KMS-11 (cell line): Measurements from ENCODE around the gene SMIM10L1.

Experiments
- H2AFZ ChIP-seq: fragments of 200-600 bp; sonication (generic); 2 replicates; pipeline ENCODE4 v1.6.1; 2016; ENCODE audit warnings: antibody characterized with exemption, mixed run types, low read depth
- H3K27ac ChIP-seq: fragments of 200-600 bp; sonication (generic); 2 replicates; pipeline ENCODE4 v1.6.1; 2016; ENCODE audit warnings: mild to moderate bottlenecking, mixed run types
- H3K27me3 ChIP-seq: fragments of 200-600 bp; sonication (generic); 2 replicates; pipeline ENCODE4 v1.6.1; 2017; ENCODE audit warnings: mild to moderate bottlenecking, low read depth, mixed run types, moderate library complexity; ENCODE audit not compliant: insufficient read depth
- H3K36me3 ChIP-seq: fragments of 200-600 bp; sonication (generic); 2 replicates; pipeline ENCODE4 v1.6.1; 2017; ENCODE audit warnings: mild to moderate bottlenecking, mixed run types; ENCODE audit not compliant: insufficient read depth
- H3K4me1 ChIP-seq: fragments of 200-600 bp; sonication (generic); 2 replicates; pipeline ENCODE4 v1.6.1; 2016; ENCODE audit warnings: mild to moderate bottlenecking, low read depth, mixed run types; ENCODE audit not compliant: poor library complexity, severe bottlenecking
- H3K4me2 ChIP-seq: fragments of 200-600 bp; sonication (generic); 2 replicates; pipeline ENCODE4 v1.7.0; 2016; ENCODE audit warnings: mild to moderate bottlenecking, mixed run types
- H3K4me3 ChIP-seq: fragments of 200-600 bp; sonication (generic); IDR thresholded peaks from 2 replicates; pipeline ENCODE4 v1.6.1; 2017; ENCODE audit warnings: low read depth, low read length, mixed read lengths; ENCODE audit not compliant: insufficient read depth
- H3K79me2 ChIP-seq: fragments of 200-600 bp; sonication (generic); 2 replicates; pipeline ENCODE4 v1.6.1; 2016; ENCODE audit warnings: low read depth, mixed run types; ENCODE audit not compliant: insufficient read depth
- H3K9ac ChIP-seq: fragments of 200-600 bp; sonication (generic); 2 replicates; pipeline ENCODE4 v1.6.1; 2016; ENCODE audit warnings: mild to moderate bottlenecking, mixed run types
- H4K20me1 ChIP-seq: fragments of 200-600 bp; sonication (generic); 2 replicates; pipeline ENCODE4 v1.6.1; 2016; ENCODE audit warnings: mild to moderate bottlenecking, mixed run types; ENCODE audit not compliant: insufficient read depth
- TF ChIP-seq, protein P1 (sequence below): fragments of 200-600 bp; sonication (generic); conservative IDR thresholded peaks from 2 replicates; pipeline ENCODE4 v1.6.1; 2017; ENCODE audit warnings: low read depth, mild to moderate bottlenecking, antibody characterized with exemption, low read length, moderate library complexity, mixed read lengths

Gene SMIM10L1

DNA sequence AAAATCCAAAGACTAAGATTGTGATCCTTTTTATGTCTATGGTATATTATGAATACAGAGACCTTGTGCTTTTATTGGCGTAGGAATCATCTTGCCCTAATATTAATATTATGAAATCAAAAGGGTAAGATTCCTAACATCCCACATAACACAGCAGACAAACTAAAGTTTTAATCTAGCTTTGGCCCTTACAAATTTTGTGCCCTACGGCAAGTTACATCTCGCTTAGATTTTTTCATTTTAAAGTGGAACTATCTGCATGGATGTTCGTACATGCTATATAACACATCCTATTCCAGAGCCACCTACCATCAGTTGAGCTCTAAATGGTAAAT, 217 bp upstream of the SMIM10L1 start:
- Histone ChIP-seq H3K27me3 (no peaks in the 10 kb centered on the region), H3K4me3 (no peak overlapping the region), H3K36me3 (no peaks in the 10 kb centered on the region; the same call in 1 of the 2 replicates), H2AFZ (peak overlapping the region; percentile 64; the same call in 1 of the 2 replicates), H3K4me2 (peak overlapping the region; percentile 91), H4K20me1 (peaks cover 3% of the 10 kb centered on the region; the same call in 1 of the 2 replicates), H3K27ac (peak overlapping the region; percentile 82), H3K4me1 (peaks cover 13% of the 10 kb centered on the region), H3K9ac (peak overlapping the region; percentile 60), H3K79me2 (peaks cover 71% of the 10 kb centered on the region)
- TF ChIP-seq, protein P1, sequence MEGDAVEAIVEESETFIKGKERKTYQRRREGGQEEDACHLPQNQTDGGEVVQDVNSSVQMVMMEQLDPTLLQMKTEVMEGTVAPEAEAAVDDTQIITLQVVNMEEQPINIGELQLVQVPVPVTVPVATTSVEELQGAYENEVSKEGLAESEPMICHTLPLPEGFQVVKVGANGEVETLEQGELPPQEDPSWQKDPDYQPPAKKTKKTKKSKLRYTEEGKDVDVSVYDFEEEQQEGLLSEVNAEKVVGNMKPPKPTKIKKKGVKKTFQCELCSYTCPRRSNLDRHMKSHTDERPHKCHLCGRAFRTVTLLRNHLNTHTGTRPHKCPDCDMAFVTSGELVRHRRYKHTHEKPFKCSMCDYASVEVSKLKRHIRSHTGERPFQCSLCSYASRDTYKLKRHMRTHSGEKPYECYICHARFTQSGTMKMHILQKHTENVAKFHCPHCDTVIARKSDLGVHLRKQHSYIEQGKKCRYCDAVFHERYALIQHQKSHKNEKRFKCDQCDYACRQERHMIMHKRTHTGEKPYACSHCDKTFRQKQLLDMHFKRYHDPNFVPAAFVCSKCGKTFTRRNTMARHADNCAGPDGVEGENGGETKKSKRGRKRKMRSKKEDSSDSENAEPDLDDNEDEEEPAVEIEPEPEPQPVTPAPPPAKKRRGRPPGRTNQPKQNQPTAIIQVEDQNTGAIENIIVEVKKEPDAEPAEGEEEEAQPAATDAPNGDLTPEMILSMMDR = no peak

DNA sequence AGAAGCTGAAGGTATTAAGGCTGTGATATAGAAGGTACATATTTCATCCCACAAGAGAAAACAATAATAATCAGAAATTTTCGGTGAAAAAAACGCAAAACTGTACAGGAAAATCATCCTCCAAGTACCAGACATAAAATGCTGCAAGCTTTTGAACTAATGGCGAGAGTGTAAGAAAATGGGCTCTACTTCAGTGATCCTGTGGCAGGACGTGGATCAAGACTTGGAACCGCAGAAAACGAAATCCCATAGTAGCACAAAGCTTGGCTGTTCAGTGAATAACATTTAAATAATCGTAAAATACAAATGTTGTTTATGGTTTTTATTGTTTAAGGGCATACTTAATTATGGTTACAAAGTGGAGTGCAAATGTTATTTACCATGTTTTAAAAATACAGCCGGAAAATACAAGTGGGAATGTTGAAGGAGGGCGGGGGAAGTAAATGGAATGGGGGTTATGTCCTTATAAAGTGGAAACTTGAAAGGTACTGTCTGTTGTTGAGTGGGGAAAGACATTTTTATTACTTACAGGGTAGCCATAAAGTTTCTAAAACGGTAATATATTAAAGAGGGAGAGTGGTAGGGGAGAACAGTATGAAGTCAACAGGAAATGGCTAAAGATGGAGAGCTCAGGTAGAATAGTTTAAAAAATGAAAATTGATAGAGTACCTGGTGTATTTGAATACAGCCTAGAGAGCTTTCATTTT, 1.1 kb downstream of the SMIM10L1 start:
- H3K79me2 ChIP-seq = peaks cover 61% of the 10 kb centered on the region
- H3K27me3 ChIP-seq = no peaks in the 10 kb centered on the region
- H2AFZ ChIP-seq = peak overlapping the region; percentile 64
- H3K4me1 ChIP-seq = peaks cover 13% of the 10 kb centered on the region
- H3K4me3 ChIP-seq = peak overlapping the region; percentile 27
- H3K27ac ChIP-seq = peak overlapping the region; percentile 82
- peak overlapping the region; percentile 86 for H3K4me2 ChIP-seq
- no peaks in the 10 kb centered on the region for H3K36me3 ChIP-seq
- peaks cover 3% of the 10 kb centered on the region; the same call in 1 of the 2 replicates for H4K20me1 ChIP-seq
- TF ChIP-seq, protein P1 = no peak
- peak overlapping the region; percentile 60 for H3K9ac ChIP-seq

DNA sequence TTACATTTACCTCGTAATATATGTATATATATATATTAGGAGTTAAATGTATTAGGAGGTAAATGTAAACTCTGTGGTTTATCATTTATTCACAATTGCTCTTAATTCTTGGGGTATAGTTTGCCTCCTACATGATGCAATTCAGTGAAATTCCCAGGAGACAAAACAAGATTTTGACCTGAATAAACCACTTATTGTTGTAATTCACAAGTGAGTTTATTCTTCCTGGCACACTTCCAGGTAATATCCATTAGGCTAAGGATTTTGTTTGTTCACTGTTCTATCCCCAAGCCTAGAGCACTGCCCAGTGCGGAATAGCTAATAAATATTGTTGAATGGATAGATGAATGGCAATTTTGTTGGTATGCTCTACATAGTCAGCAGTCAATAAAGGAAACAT, 3.0 kb downstream of the SMIM10L1 start:
- H3K4me1 ChIP-seq = peaks cover 13% of the 10 kb centered on the region
- peaks cover 3% of the 10 kb centered on the region; the same call in 1 of the 2 replicates for H4K20me1 ChIP-seq
- no peak overlapping the region for H3K27ac ChIP-seq
- no peak overlapping the region for H3K4me2 ChIP-seq
- no peak overlapping the region for H2AFZ ChIP-seq
- TF ChIP-seq, protein P1 = no peak
- H3K9ac ChIP-seq = no peak overlapping the region
- peaks cover 47% of the 10 kb centered on the region for H3K79me2 ChIP-seq
- H3K4me3 ChIP-seq = no peak overlapping the region
- no peaks in the 10 kb centered on the region for H3K36me3 ChIP-seq
- no peaks in the 10 kb centered on the region for H3K27me3 ChIP-seq

DNA sequence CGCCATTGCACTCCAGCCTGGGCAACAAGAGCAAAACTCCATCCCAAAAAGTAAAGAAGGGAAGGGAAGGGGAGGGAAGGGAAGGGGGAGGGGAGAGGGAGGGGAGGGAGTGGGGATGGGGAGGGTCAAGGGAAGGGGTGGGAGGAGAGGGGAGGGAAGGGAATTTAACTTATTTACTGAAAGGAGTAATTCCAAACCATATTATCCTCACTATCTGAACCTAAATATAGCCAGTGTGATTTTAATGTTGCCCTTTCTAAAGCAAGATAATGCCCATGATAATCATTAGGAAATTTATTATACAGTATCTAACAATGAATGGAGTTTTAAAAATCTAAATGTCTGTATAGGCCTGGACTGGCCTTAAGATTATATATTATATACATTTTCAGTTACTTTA, 7.3 kb downstream of the SMIM10L1 start:
- peaks cover 12% of the 10 kb centered on the region; the same call in 1 of the 2 replicates for H3K79me2 ChIP-seq
- no peaks in the 10 kb centered on the region for H3K27me3 ChIP-seq
- H3K4me2 ChIP-seq = no peak overlapping the region
- no peak overlapping the region for H2AFZ ChIP-seq
- no peak overlapping the region for H3K27ac ChIP-seq
- no peaks in the 10 kb centered on the region for H3K36me3 ChIP-seq
- no peak overlapping the region for H3K4me3 ChIP-seq
- no peak overlapping the region for H3K9ac ChIP-seq
- peaks cover 1% of the 10 kb centered on the region for H3K4me1 ChIP-seq
- H4K20me1 ChIP-seq = no peaks in the 10 kb centered on the region
- TF ChIP-seq, protein P1 = no peak
